Measurements from ENCODE around the gene SEMA5B.

SEMA5B gene

DNA sequence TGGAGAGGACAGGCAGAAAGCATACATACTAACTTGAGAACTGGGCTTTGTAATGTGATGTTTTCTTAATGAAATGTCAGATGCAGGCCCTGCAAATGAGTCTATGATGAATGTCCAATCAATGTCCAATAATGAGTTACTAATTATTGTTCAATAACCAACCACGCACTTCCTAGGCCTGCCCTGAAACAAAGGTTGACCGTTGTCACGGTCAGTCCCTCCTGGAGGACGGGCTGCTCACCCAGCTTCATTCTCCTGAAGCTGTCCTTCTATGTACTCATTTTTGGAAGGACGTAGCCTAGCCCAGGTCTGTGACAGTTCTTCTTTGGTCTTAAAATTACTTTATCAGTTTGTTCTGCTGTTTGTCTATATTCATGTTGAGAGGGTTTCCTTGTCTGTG, 30.9 kb upstream of the SEMA5B start:
- DNase-seq (ENCODE audit: low spot score) = no peak

DNA sequence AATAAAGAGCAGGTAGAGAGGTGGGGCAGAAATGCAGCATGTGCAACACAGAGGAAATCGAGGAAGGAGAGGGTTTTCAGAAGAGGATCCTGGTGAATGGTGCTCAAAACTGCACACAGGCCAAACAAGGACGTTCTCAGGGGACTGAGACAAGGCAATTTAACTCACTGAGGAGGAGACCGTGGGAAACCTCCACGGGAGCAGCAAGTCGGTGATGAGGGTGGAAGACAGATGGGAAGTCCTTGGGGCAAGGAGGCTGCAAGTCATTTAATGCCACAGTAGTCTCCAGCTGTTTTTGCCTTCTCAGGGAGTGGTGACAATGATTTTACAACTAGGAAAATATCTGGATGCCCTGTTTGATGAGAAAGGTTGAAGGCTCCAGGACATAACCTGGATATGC, 27.8 kb upstream of the SEMA5B start:
- no peak for DNase-seq (ENCODE audit: low spot score)

DNA sequence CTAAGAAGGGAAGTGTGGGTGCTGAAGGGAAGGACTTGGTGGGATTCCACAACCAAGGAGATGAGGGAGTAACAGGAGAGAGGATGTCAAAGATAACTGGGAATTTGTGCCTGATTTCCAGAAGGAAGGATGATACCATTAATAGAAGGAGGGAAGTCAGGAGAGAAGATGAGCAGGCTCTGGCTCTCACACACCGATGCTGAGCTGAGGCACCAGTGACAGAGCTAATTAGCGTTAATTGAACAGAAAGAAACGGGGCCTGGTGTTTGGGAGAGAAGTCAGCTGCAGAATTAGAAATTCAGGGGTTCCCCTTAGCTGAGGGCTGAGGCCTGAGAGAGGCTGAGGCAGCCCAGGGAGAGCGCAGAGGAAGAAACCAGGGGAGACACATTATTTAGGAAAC, 27.4 kb upstream of the SEMA5B start:
- no peak for DNase-seq (ENCODE audit: low spot score)

DNA sequence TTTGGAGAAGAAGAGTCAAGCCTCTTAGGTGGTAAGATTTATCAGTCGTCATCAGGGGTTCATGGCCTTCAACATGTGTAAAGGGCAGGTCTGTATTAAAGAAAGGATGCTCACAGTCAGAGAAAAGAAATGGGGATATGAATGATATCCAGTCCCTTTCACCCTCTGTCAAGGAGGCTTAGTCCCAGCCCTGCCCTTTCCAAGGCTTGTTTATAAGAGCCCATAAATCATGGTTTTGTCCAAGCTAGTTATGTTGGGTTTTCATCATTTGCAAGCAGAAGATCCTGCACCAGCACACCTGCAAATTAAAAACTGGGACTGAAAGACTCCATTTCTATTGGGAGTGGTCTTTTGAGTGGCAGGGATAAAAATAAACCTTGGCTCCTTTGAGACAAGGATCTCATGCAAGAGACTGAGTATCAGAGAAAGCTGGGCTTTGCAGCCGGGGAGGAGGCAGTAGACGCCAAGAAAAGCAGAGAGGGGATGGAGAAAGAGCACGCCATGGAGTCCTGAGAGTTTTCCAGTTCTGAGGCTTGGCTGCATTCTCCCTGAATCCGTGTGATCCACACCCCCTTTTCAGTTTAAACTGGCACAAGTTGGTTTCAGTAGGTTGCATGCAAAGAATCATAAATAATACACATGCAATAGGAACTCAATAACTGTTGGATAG, 26.7 kb upstream of the SEMA5B start:
- no peak for DNase-seq (ENCODE audit: low spot score)

DNA sequence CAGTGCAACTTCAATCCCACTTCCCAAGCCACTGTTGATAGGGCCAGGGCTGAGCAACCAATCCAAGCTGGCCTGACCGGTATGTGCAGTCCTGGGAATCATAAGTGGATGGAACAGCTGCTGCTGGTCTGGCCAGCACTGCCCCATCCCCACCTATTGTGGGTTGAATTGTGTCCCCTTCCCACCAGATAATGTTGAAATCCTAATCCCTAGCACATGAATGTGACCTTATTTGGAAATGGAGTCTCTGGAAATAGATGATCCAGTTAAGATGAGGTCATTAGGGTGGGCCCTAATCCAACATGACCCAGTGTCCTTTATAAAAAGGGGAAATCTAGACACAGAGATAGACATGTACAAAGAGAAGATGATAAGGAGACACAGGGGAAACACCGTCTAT, 25.5 kb upstream of the SEMA5B start:
- DNase-seq (ENCODE audit: low spot score) = no peak

DNA sequence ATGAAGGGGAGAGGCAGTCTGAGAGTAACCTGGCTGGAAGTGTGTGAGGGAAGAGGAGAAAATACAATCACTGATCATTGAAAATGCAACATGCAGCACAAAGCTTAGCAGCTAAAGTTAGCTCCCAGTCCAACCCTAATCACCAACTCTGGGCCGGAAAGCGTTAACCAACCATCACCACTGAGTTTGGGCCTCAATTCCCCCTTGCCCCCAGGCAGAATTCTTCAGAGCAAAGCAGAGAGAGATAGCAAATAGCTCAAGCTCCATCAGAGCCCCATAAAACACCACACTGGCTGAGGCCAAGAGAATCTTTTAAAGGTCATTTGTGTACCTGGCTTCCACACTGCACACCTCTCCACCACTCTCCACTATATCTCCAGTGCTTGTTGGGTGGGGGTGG, 23.1 kb upstream of the SEMA5B start:
- no peak for DNase-seq (ENCODE audit: low spot score)

DNA sequence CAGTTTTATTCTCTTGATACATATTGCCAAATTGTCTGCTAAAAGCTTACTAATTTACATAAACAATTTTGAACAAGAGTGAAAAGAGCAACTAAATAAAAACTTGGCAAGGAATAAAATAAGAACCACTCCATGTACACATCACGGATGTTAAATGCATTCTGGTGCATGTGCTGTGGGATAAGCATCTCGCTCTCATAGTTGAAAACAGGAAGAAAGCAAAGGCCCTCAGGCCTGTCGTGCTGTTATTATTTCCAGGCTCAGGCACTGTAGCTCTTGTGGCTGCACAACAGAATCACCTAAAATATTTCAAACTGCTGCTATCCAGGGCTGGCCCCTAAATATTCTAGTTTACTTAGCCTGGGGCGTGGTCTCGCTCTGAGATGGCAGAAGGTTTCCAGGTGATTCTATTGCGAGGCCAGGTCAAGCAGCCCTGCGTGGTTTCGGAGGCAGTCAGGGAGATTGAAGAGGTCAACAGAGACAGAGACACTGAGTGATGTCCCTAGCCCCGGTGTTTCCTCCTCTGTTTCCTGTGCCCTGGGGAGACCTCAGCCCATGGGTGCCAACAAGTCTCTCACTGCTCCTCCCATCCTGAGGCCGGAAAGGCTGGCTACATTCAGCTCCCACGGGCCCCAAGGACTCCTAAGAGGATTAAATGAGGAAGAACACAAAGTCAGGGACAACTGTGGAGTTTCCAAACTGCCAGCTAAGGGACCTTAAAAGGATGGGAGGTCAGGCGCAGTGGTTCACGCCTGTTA, 21.1 kb upstream of the SEMA5B start:
- DNase-seq (ENCODE audit: low spot score) = no peak

DNA sequence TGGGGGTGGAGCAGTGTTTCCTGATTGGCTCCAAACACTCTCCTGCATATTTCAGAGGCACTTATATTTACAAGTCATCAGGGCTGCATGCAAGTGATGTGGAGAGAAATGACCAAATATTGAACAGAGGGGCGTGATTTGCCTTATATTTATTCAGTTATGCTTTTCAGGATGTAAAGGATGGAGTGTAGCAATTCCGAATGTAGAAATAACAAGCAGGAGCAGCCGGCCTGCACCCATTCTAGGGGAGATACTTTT, 19.4 kb upstream of the SEMA5B start:
- no peak for DNase-seq (ENCODE audit: low spot score)

DNA sequence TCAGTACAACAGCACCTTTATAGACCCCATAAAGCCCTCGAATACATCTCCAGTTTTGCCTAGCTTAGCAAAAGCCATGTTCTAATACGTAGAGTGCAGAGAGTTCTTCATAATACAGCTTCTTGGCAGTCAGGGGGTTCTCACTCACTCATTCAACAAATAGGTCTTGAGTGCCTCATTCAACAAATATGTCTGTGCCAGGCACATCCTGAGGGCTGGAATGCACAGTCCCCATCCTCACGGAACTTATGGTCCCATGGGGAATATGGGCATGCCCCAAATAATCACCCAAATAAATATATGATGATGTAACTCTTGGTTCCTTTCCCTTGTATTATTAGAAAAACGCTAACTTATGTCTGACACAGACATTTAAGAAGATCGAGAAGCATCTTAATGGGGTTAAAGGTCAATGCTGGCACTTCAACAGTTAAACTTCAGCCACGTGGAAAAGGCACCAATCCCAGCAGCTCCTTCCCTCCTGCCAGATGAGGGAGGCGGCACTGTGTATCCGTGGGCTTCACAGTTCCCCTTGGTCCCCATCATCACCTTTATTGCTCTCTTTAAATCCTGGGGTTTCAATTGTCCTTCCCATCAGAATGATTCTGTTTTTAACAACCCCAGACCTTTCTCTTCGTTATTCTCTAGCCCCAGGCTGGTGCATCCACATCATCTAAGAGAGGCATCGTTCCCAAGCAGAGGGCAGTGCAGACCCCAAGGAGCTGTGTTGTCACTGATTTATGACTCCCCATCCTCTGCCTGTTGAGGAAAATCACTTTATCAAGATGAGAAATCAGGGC, 18.9 kb upstream of the SEMA5B start:
- DNase-seq (ENCODE audit: low spot score) = no peak

DNA sequence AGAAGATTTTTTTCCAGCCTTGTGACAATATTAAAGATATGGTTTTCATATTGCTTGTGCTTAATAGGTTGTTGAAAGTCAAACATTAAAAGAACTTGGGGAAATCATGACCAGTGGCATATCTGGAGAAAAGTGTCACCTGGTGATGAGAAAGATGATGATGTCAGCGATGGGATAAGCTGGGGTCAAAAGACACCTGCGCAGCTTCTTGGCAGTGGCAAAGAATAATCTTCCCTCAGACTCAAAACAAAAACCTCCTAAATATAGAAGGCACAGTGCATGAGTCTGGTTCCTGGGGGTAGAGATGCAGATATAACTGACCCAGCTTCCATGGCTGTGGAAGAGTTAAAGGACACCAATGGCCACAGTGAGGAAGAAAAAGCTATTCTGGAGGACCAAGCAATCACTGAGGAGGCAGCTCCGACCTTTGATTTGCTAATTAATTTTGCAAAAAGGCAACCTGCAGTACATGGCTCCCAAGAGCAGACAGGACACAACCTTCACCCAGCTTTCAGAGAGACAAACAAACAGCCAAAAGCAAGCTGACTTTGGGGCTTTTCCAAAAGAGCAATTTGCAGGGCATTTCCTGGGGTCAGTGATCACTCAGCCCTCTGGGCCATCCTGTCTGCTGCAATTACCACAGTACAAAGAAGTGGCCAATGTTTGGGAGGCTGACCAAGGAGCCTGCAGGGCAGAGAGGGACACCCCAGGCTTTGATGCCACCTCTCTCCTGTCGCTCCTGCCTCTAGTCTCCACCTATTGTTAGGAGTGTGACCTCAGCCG, 17.6 kb upstream of the SEMA5B start:
- no peak for DNase-seq (ENCODE audit: low spot score)

DNA sequence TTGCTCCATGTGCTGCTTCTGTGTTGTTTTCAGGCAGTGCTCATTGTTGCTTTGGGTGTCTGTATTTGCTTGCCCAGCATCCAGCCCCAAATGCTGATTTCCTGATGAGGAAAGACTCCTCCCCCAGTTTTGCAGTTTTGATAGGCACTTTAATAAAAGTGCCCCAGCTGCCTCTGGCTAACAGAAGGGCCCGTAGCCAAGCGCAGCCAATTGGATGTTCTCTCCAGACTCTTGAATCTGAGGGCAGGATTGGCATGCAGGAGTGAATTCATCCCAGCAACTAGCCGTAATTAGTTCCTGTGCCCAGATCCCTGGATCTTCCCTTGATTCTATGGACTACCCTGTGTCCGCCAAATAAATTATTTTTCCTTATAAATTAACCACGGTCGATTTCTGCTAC, 14.8 kb upstream of the SEMA5B start:
- no peak for DNase-seq (ENCODE audit: low spot score)

DNA sequence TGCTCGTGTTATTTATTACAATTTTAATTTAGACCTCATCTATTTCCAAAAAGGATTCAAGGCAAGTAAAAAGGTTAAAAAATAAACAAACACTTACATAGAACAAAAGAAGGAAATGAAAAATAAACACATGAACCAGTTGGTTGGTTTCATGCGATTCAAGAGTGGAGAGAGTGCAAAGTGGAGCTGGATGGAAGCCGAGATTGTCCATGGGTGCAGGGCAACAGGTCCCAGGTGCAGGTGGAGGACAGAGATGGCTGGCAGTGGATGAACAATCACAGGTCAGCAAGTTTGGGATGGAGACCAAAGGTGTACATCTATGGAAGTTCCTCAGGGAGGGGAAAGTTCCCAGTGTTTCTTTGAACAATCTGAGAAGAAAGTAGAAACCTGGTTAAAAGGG, 11.6 kb upstream of the SEMA5B start:
- DNase-seq (ENCODE audit: low spot score) = no peak

DNA sequence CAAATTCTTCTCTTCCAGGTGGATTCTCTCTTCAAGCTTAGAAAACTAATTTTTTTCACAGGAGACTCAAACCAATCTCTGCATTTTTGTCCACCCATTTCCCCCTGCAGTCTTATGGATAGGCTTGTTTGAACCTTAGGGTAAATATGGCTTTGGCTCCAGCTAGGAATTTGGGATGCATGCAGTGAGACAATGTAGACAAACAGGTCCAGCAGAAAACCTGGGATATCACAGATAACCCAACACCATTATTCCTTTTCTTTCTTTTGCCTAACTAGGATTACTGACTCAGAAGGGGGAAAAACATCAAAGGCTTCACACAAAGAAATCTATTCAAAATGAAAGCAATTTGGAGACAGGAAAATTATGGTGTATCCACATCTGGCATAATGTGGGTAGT, 11.2 kb upstream of the SEMA5B start:
- no peak for DNase-seq (ENCODE audit: low spot score)

DNA sequence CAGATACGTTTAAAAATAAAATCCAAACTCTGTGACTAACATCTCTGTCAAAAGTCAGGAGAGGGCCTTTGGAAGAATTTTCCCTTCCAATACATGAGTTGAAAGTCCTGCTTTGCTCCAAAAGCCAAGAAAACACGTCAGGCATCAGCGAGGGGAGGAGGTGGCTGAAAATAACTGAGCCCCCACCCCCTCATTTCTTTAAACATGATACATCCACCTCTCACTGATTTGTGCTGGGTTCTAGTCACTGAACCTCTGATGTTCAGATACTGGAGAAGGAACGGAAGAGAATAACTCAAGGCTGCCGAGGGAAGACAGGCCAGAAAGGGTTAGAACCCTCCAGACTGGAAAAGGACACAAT, 9.4 kb upstream of the SEMA5B start:
- no peak for DNase-seq (ENCODE audit: low spot score)

DNA sequence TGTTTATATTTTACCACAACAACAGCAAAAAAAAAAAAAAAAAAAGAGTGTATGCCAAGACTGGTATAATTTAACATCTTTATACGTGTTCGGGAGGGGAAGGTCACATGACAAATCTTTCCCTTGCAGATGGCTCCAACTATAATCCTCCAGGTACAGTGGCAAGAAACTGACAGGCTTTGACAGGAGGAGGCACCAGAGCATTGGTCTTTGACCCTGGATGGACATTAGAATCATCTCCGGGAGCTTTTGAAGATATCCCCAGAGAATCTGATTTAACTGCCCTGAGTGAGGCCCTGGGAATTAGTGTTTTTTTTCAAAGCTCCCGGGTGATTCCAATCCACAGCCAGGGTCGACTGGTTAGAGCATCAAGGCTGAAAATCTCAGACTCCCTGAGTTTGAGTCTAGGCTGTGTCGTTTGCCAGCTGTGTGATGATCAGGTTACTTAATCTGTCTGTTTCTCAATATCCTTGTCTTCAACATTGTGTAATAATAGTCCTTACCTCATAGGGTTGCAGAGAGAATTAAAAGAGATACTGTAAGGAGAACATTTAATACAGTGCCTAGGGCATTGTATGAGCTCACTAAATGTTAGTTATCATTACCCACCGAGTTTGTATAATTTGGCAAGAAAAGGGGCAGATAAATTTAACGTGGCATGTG, 8.9 kb upstream of the SEMA5B start:
- DNase-seq (ENCODE audit: low spot score) = no peak

DNA sequence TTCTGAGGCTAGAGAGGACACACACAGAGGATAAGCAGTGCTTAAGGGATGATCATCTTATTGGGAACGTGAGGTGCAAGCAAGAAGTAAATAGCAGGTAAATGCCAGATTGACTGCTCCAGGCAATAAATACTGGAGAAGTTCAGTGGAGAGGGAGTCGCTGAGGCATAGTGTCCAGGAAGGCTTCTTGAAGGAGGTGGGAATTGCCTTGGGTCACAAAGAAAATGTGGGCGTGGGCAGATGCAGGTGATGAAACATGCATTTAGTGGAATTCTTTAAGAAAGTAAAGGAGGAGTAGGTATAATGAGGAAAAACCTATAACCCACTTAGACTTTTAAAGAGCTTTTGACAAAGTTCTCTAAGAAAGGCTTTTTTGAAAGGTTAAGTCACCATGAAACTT, 7.4 kb upstream of the SEMA5B start:
- DNase-seq (ENCODE audit: low spot score) = no peak

DNA sequence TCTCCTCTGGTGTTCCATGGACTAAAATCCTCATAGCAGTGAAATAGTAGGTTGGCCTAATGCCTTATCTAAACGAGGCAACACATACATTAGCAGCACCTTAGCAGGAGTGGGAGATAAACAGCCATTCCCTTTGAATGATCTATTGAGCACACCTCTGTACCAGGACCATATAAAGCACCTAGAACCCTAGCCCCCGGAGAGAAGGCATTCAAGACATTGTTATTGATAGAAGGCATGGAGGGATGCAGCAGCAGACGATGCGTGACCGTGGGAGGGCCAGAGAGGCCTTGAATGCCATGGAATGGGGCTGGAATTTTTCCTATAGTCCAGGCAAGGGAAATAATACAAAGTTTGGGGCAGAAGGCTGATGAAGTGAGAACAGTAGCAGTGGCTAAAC, 6.6 kb upstream of the SEMA5B start:
- no peak for DNase-seq (ENCODE audit: low spot score)

DNA sequence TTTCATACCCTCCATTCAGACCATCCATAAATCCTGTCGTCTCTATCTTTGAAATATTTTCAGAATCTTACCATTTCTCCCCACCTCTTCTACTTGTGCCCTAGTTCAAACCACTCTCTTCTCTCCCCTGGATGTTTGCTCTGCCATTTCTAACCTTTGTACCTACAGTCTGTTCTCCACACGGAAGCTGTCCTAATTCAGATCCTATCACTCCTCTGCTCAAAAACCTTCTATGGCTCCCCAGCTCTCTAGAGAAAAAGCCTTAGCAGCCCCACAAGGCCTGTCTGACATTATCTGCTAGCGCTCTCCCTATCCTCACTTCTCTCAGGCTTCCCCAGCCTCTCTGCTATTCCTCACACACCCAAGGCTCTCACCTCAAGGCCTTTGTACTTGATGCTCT, 4.5 kb upstream of the SEMA5B start:
- DNase-seq (ENCODE audit: low spot score) = no peak

DNA sequence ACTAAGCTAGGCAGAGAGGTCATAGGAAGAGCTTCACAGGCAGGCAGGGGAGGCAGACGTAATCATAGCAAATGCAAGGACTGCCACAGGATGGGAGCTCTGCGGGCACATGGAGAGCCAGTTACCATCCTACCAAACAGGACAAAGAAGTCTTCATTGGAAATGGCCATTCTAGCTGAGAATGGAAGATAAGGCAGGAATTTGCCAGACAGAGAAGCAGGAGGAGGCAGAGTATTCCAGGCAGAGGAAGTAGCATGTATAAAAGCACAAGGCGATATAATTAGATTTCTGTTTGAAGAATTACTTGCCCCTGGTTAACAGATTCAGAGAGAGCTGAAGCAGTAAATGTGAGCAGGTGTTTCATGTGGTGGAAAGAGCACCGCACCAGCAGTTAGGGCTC, 3.5 kb upstream of the SEMA5B start:
- no peak for DNase-seq (ENCODE audit: low spot score)

DNA sequence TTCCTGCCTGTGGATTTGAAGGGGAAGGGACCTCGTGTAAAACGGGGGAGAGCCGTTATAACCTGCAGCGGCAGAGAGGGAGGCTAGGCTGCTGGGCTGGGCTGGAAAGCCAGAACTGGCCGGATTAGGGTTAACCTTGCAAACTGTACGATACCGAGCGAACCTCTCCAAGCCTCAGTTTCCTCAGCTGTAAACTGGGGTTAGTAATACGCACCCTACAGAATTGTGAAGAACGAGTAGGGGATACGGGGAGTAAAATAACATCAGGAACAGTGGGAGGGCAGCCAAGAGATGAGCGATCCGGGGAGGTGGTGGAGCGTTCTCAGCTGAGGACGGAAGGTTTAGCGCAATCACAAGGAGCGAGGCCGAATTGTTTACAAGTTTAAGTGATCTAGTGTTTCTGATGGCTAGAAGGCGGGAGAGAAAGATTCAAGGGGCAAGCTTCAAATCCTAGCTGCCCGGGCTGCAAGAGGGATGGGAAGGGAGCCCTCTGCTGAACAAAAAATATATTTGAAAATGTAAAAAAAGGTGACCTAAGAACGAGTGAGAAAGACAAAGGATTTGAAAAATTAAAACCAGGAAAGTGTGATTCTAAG, 768 bp upstream of the SEMA5B start:
- DNase-seq (ENCODE audit: low spot score) = no peak

DNA sequence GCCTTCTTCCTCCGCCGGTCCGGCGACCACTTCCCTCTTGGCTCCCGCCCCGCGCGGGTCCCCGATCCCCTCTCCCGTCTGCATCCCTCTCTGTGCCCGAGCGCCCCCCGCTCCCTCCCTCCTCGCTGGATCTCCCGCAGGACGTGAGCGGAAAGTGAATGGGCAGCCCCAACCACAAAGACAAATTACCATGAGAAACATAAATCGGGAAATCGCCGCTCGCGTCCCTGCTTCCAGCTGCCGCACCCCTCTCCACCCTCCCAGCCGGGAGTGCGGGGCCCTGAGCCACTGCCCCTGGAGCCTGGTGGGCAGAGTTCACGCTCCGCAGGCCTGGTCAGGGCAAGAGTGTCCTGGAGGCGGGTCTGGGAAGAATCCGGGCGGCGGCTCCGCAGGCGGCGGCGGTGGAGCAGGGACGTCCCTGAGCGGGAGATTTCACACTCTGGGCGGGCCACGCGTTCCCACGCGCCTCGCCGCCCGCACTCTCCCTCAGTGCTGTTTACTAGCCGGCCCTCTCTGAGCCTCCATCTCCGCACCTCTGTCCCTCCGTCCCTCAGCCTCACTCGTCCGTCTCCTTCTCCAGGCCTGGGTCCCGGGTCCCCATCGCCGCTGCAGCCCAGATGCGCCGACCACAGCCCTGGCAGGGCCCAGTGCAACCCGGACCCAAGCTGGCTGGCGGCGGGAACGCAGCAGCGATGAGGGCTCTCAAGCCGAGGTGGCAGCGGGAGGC, 835 bp downstream of the SEMA5B start:
- no peak for DNase-seq (ENCODE audit: low spot score)

All from hematopoietic multipotent progenitor cell treated with erythropoietin and hydrocortisone succinate and interleukin-3 and kit ligand, for 17 days (in vitro differentiated cells).